SK-N-SH (cell line): Measurements from ENCODE around the gene GPR162. TPM values are rescaled to one million over a fixed set of nuclear protein-coding genes. Genes with fewer than 3 reads are reported as not detected.

Source experiments
- CTCF ChIA-PET: fragments of 300-600, 350-600 bp; formaldehyde crosslinking; extraction: SDS; loops from one replicate; lab custom pipeline; 2021; lab: Yijun Ruan, JAX
- POLR2A ChIA-PET: fragments of 350-600 bp; sonication (Branson Sonifier 250); formaldehyde crosslinking; extraction: SDS; loops from one replicate; lab custom pipeline; 2020; ENCODE audit warnings: antibody characterized with exemption, inconsistent platforms; lab: Yijun Ruan, JAX
- DNase-seq: peaks from one replicate; pipeline ENCODE4 v3.0.0; 2012
- H2AFZ ChIP-seq: fragments of 200-600 bp; sonication (generic); 2 replicates; pipeline ENCODE4 v1.8.1; 2016; ENCODE audit warnings: antibody characterized with exemption, mild to moderate bottlenecking, low read depth
- H3F3A ChIP-seq: fragments of 200-600 bp; sonication (generic); replicated peaks from 2 replicates; pipeline ENCODE3; 2016; ENCODE audit warnings: antibody characterized with exemption, mild to moderate bottlenecking; ENCODE audit not compliant: insufficient read depth
- H3K27ac ChIP-seq, 2 experiments: fragments of 200-500 bp in 1 of 2; fragments of 200-600 bp in 1 of 2; sonication (Bioruptor generic) in 1 of 2; sonication (generic), shearing (Covaris generic) in 1 of 2; 2 replicates each; pipeline versions ENCODE4 v1.5.1 to v1.6.1; 2014 to 2016; ENCODE audit warnings: low read depth in 2 of 2, inconsistent platforms in 1 of 2, low read length in 1 of 2, mild to moderate bottlenecking in 1 of 2, mixed read lengths in 1 of 2
- H3K27me3 ChIP-seq: fragments of 200-600 bp; sonication (generic), shearing (Covaris generic); 2 replicates; pipeline ENCODE4 v1.6.1; 2016; ENCODE audit warnings: mixed run types; ENCODE audit not compliant: insufficient read depth
- H3K36me3 ChIP-seq, 2 experiments: fragments of 200-500 bp in 1 of 2; fragments of 200-600 bp in 1 of 2; sonication (Bioruptor generic) in 1 of 2; sonication (generic) in 1 of 2; replicated peaks in 1 of 2; 2 replicates each; pipeline versions ENCODE3 to v1.5.1; 2014 to 2016; ENCODE audit warnings: low read length in 1 of 2, mild to moderate bottlenecking in 1 of 2; ENCODE audit not compliant: insufficient read depth in 2 of 2, control insufficient read depth in 1 of 2
- H3K4me1 ChIP-seq, 2 experiments: fragments of 200-500 bp in 1 of 2; fragments of 200-600 bp in 1 of 2; sonication (Bioruptor generic) in 1 of 2; sonication (generic), shearing (Covaris generic) in 1 of 2; 2 replicates each; pipeline versions ENCODE4 v1.5.1 to v1.6.1; 2014 to 2016; ENCODE audit warnings: low read depth in 1 of 2, low read length in 1 of 2, mixed run types in 1 of 2; ENCODE audit not compliant: insufficient read depth in 2 of 2, control insufficient read depth in 1 of 2
- H3K4me2 ChIP-seq: fragments of 200-600 bp; sonication (generic), shearing (Covaris generic); 2 replicates; pipeline ENCODE4 v1.6.1; 2017; ENCODE audit warnings: mixed run types
- H3K4me3 ChIP-seq, 2 experiments: fragments of 200-500 bp in 1 of 2; fragments of 200-600 bp in 1 of 2; sonication (Bioruptor generic) in 1 of 2; sonication (generic), shearing (Covaris generic) in 1 of 2; 2 replicates each; pipeline versions ENCODE4 v1.5.1 to v1.8.1; 2014 to 2016; ENCODE audit warnings: low read depth in 2 of 2, inconsistent platforms in 1 of 2, low read length in 1 of 2, mild to moderate bottlenecking in 1 of 2, mixed read lengths in 1 of 2, moderate library complexity in 1 of 2
- H3K79me2 ChIP-seq: fragments of 200-600 bp; sonication (generic); 2 replicates; pipeline ENCODE4 v1.8.1; 2017; ENCODE audit warnings: mild to moderate bottlenecking; ENCODE audit not compliant: insufficient read depth
- H3K9ac ChIP-seq: fragments of 200-600 bp; sonication (generic); 2 replicates; pipeline ENCODE4 v1.6.1; 2017; ENCODE audit warnings: mixed run types
- H3K9me2 ChIP-seq: fragments of 200-600 bp; sonication (generic); 2 replicates; pipeline ENCODE4 v1.6.1; 2017; ENCODE audit warnings: mixed run types
- H3K9me3 ChIP-seq: fragments of 200-600 bp; sonication (generic); 2 replicates; pipeline ENCODE4 v1.6.1; 2017; ENCODE audit warnings: mixed run types, mild to moderate bottlenecking, moderate library complexity
- H4K20me1 ChIP-seq: fragments of 200-600 bp; sonication (generic); 2 replicates; pipeline ENCODE4 v1.6.1; 2017; ENCODE audit warnings: mild to moderate bottlenecking, mixed run types; ENCODE audit not compliant: insufficient read depth
- EP300 ChIP-seq, 2 experiments: IDR thresholded peaks; 2 replicates each; pipeline versions ENCODE4 v1.4.0 to v1.6.1; 2012; ENCODE audit warnings: borderline replicate concordance in 1 of 2, low read depth in 1 of 2, low read length in 1 of 2
- FOXJ3 ChIP-seq: sonication (generic); formaldehyde crosslinking; IDR thresholded peaks from 2 replicates; pipeline ENCODE4 v1.5.1; 2020; ENCODE audit warnings: mild to moderate bottlenecking, missing genetic modification reagents
- GATA2 ChIP-seq: sonication (generic); formaldehyde crosslinking; IDR thresholded peaks from 2 replicates; pipeline ENCODE4 v1.5.0; 2020; ENCODE audit warnings: mild to moderate bottlenecking, missing genetic modification reagents
- IRF3 ChIP-seq: fragments of 150-350 bp; IDR thresholded peaks from 2 replicates; pipeline ENCODE4 v1.6.1; 2016; ENCODE audit warnings: mild to moderate bottlenecking, low read depth, low read length
- JUND ChIP-seq: IDR thresholded peaks from 2 replicates; pipeline ENCODE4 v1.4.0; 2012
- MEF2A ChIP-seq: IDR thresholded peaks from 2 replicates; pipeline ENCODE4 v1.4.0; 2012; ENCODE audit warnings: low read depth, borderline replicate concordance
- NRF1 ChIP-seq: IDR thresholded peaks from 2 replicates; pipeline ENCODE4 v1.6.1; 2012; ENCODE audit warnings: low read depth, mild to moderate bottlenecking, low read length
- RXRA ChIP-seq: IDR thresholded peaks from 2 replicates; pipeline ENCODE4 v1.4.0; 2012; ENCODE audit warnings: low read depth, mild to moderate bottlenecking, borderline replicate concordance
- TAF1 ChIP-seq: IDR thresholded peaks from 2 replicates; pipeline ENCODE4 v1.6.1; 2012; ENCODE audit warnings: low read depth, mild to moderate bottlenecking, low read length, moderate library complexity, borderline replicate concordance
- TCF12 ChIP-seq: IDR thresholded peaks from 2 replicates; pipeline ENCODE4 v1.4.0; 2012
- TEAD4 ChIP-seq: IDR thresholded peaks from 2 replicates; pipeline ENCODE4 v1.4.0; 2012; ENCODE audit warnings: mild to moderate bottlenecking, borderline replicate concordance; ENCODE audit not compliant: insufficient read depth
- YY1 ChIP-seq: IDR thresholded peaks from 2 replicates; pipeline ENCODE4 v1.4.0; 2012; ENCODE audit warnings: low read depth, mild to moderate bottlenecking
- ZBTB33 ChIP-seq: IDR thresholded peaks from 2 replicates; pipeline ENCODE4 v1.4.0; 2012; ENCODE audit warnings: low read depth, borderline replicate concordance
- WGBS: methylation state at CpG from one replicate; pipeline ENCODE4 v1.1.6; 2017; ENCODE audit warnings: low lambda C conversion rate; 5-methylcytosine and 5-hydroxymethylcytosine counted together
- polyA plus RNA-seq, 3 experiments: library from polyadenylated mRNA; depleted of rRNA; stranded (reverse); fragments of >200 nt; gene quantifications; 2 replicates each; pipeline ENCODE4 v1.2.3, GENCODE V29; 2012
- TF ChIP-seq, protein P1 (sequence below): IDR thresholded peaks from 2 replicates; pipeline ENCODE4 v1.4.0; 2012; ENCODE audit warnings: low read depth

Gene GPR162
- polyA plus RNA-seq, 1 of the 3 experiments (the other 2 are of a cell fraction): 18.6 TPM

GRCh38 chr12:6839482-6840201, 18.0 kb downstream of the GPR162 start:
- no peak for DNase-seq
- H3K9me2 ChIP-seq: no peaks in the 10 kb centered on the region
- TF ChIP-seq NRF1 (no peak), TEAD4 (no peak), IRF3 (no peak), EP300 (IDR thresholded peaks at IDR 0.05; ENCODE audit: borderline replicate concordance in 1 of 2, low read depth in 1 of 2, low read length in 1 of 2) (no peak), MEF2A (no peak), GATA2 (CRISPR knock-in tag) (no peak), FOXJ3 (no peak), TCF12 (no peak), YY1 (no peak)
- TF ChIP-seq, protein P1, sequence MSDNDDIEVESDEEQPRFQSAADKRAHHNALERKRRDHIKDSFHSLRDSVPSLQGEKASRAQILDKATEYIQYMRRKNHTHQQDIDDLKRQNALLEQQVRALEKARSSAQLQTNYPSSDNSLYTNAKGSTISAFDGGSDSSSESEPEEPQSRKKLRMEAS: no peak
- no peak overlapping the region for H3K9ac ChIP-seq
- no peak overlapping the region for H3K27ac ChIP-seq
- H4K20me1 ChIP-seq: 0 out of 2 replicates have a peak, but pooled peaks cover 6% of the 10 kb centered on the region
- peaks cover 31 to 58% of the 10 kb centered on the region in 2 experiments for H3K36me3 ChIP-seq
- no peaks in the 10 kb centered on the region for H3K79me2 ChIP-seq
- POLR2A ChIA-PET: interaction anchor here (3.4 to 4.2 kb wide), 2 partner anchors 12 to 33 kb away, joined by 9 to 22 read pairs; partner anchors contain the start of genes CDCA3, SPSB2 and USP5
- H3K4me2 ChIP-seq: no peak overlapping the region
- CTCF ChIA-PET: interaction anchor here (0.6 to 19.4 kb wide), 14 partner anchors 9 to 155 kb away, joined by 3 to 225 read pairs (median 3); partner anchors contain the start of genes CDCA3, MLF2, P3H3 and SPSB2
- H3F3A ChIP-seq: peaks cover 4% of the 10 kb centered on the region
- no peak overlapping the region for H2AFZ ChIP-seq
- no peaks in the 10 kb centered on the region for H3K4me1 ChIP-seq
- 93% methylated on average over 5 of the region's 10 CpGs for WGBS
- H3K9me3 ChIP-seq: no peaks in the 10 kb centered on the region
- no peaks in the 10 kb centered on the region for H3K27me3 ChIP-seq
- no peak overlapping the region for H3K4me3 ChIP-seq

DNA sequence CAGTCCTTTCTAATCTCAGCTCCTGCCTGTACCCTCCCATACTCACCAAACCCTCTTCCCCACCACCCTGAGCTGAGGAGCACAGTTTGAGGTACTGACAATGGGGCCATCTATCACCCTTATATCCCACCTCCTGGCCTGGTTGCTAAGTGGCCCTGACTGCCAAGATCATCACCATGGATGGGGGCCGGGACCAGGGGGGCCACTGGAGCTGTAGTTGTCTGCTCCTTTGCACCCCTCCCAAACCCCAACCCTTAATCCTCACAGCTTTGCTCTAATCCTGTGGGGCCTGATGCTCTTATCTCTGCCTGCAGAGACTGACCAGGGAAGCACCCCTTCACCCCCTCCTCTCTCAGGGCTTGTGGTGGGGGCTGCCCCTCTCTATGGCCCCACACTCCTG, 18.7 kb downstream of the GPR162 start:
- H2AFZ ChIP-seq: no peak overlapping the region
- no peak for DNase-seq
- H3K36me3 ChIP-seq: peaks cover 29 to 65% of the 10 kb centered on the region in 2 experiments
- H3K4me1 ChIP-seq: no peaks in the 10 kb centered on the region
- H3F3A ChIP-seq: peaks cover 8% of the 10 kb centered on the region
- H3K9me2 ChIP-seq: no peaks in the 10 kb centered on the region
- H3K4me3 ChIP-seq: no peak overlapping the region
- H3K9me3 ChIP-seq: no peaks in the 10 kb centered on the region
- H3K79me2 ChIP-seq: no peaks in the 10 kb centered on the region
- H3K27ac ChIP-seq: no peak overlapping the region
- ChIA-PET CTCF (interaction anchor here (0.6 to 19.4 kb wide), 9 partner anchors 8 to 87 kb away, joined by 3 to 225 read pairs (median 3); partner anchors contain the start of genes CDCA3, MLF2, P3H3 and SPSB2), POLR2A (interaction anchor here (3.4 to 4.2 kb wide), 2 partner anchors 12 to 32 kb away, joined by 9 to 22 read pairs; partner anchors contain the start of genes CDCA3, SPSB2 and USP5)
- no peak for TF ChIP-seq RXRA
- TF ChIP-seq EP300 (IDR thresholded peaks at IDR 0.05; ENCODE audit: borderline replicate concordance in 1 of 2, low read depth in 1 of 2, low read length in 1 of 2): no peak
- no peak for TF ChIP-seq ZBTB33
- no peak for TF ChIP-seq TAF1
- TF ChIP-seq JUND: no peak
- H3K9ac ChIP-seq: no peak overlapping the region
- H3K4me2 ChIP-seq: no peak overlapping the region
- WGBS: 88% methylated on average over 1 of the region's 1 CpG
- H3K27me3 ChIP-seq: no peaks in the 10 kb centered on the region
- 0 out of 2 replicates have a peak, but pooled peaks cover 6% of the 10 kb centered on the region for H4K20me1 ChIP-seq
